BJ (cell line): ENCODE data around the gene MCTP1. TPM values are rescaled to one million over a fixed set of nuclear protein-coding genes. Genes with fewer than 3 reads are reported as not detected.

Experiments
- CTCF ChIA-PET: fragments of 350-600 bp; formaldehyde crosslinking; extraction: SDS; loops from one replicate; lab custom pipeline; 2021; ENCODE audit warnings: antibody characterized with exemption, inconsistent platforms; lab: Yijun Ruan, JAX
- POLR2A ChIA-PET: fragments of 300-600 bp; sonication (Branson Sonifier 250); formaldehyde crosslinking; extraction: SDS; loops from one replicate; lab custom pipeline; 2021; ENCODE audit warnings: antibody characterized with exemption; lab: Charles Lee
- DNase-seq: peaks from one replicate; pipeline ENCODE4 v3.0.0-alpha.2; 2011; ENCODE audit warnings: low read depth
- H3K27me3 ChIP-seq: 2 replicates; pipeline ENCODE4 v1.6.0; 2011; ENCODE audit warnings: low read length; ENCODE audit not compliant: control insufficient read depth, insufficient read depth
- H3K36me3 ChIP-seq: 2 replicates; pipeline ENCODE4 v1.5.1; 2011; ENCODE audit warnings: low read length; ENCODE audit not compliant: control insufficient read depth, insufficient read depth
- H3K4me3 ChIP-seq: 2 replicates; pipeline ENCODE4 v1.5.1; 2011; ENCODE audit warnings: low read depth, mild to moderate bottlenecking, control low read depth, low read length
- polyA plus RNA-seq: library from polyadenylated mRNA; depleted of rRNA; stranded (reverse); fragments of >200 nt; gene quantifications from 2 replicates; pipeline ENCODE4 v1.2.3, GENCODE V29; 2011
- TF ChIP-seq, protein P1 (sequence below): IDR thresholded peaks from 2 replicates; pipeline ENCODE4 v1.5.1; 2011; ENCODE audit warnings: low read depth, mild to moderate bottlenecking, control low read depth, inconsistent platforms, low read length, moderate library complexity; ENCODE audit not compliant: insufficient read depth

The MCTP1 gene
- polyA plus RNA-seq, 1 experiment: 0.02 TPM

GRCh38 chr5:94977437-94977836, 307.5 kb downstream of the MCTP1 start:
- Histone ChIP-seq H3K4me3 (no peak overlapping the region), H3K27me3 (no peaks in the 10 kb centered on the region), H3K36me3 (no peaks in the 10 kb centered on the region)
- POLR2A ChIA-PET: no interaction called here
- TF ChIP-seq, protein P1, sequence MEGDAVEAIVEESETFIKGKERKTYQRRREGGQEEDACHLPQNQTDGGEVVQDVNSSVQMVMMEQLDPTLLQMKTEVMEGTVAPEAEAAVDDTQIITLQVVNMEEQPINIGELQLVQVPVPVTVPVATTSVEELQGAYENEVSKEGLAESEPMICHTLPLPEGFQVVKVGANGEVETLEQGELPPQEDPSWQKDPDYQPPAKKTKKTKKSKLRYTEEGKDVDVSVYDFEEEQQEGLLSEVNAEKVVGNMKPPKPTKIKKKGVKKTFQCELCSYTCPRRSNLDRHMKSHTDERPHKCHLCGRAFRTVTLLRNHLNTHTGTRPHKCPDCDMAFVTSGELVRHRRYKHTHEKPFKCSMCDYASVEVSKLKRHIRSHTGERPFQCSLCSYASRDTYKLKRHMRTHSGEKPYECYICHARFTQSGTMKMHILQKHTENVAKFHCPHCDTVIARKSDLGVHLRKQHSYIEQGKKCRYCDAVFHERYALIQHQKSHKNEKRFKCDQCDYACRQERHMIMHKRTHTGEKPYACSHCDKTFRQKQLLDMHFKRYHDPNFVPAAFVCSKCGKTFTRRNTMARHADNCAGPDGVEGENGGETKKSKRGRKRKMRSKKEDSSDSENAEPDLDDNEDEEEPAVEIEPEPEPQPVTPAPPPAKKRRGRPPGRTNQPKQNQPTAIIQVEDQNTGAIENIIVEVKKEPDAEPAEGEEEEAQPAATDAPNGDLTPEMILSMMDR: no peak
- CTCF ChIA-PET: interaction anchor here (0.6 kb wide), 1 partner anchor 9 kb away, joined by 3 read pairs; no protein-coding TSS in a partner anchor
- DNase-seq: no peak

DNA sequence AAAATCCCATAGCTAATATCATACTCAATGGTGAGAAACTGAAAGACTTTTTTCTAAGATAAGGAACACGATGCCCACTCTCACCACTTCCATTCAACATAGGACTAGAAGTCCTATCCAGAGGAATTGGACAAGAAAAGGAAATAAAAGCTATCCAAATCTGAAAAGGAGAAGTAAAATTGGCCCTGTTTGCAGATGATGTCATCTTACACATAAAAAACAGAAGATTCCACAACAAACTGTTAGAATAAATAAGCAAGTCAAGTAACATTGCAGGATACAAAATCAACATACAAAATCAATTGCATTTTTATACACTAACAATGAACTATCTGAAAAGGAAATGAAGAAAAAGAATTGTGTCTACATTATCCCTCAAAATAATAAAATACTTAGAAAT, 308.0 kb downstream of the MCTP1 start:
- TF ChIP-seq, protein P1: no peak
- ChIA-PET POLR2A (no interaction called here), CTCF (no interaction called here)
- Histone ChIP-seq H3K4me3 (no peak overlapping the region), H3K36me3 (no peaks in the 10 kb centered on the region), H3K27me3 (no peaks in the 10 kb centered on the region)
- no peak for DNase-seq

DNA sequence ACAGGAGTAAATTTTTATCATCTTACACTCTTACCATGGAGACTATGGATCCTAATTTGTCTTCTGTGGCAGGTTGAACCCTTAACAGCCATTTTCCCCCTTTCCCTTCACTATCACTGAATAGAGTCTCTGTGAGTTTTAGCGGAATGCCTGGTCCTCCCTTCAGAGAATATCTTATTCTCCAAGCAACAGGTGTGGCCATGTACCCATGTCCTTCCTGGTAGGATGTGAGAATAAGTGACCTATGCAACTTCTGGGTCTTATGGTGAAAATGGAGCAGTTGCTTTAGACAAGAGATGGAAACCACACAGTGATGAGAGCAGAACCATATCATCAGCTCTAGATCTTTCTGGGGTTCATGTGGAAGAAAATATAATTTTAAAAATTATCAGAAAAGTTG, 312.6 kb downstream of the MCTP1 start:
- Histone ChIP-seq H3K27me3 (no peaks in the 10 kb centered on the region), H3K4me3 (no peak overlapping the region), H3K36me3 (no peaks in the 10 kb centered on the region)
- ChIA-PET CTCF (interaction anchor here (1.0 to 1.6 kb wide), 2 partner anchors 29 to 289 kb away, joined by 4 read pairs; no protein-coding TSS in a partner anchor), POLR2A (no interaction called here)
- TF ChIP-seq, protein P1: no peak
- DNase-seq: no peak

GRCh38 chr5:94969174-94969573, 315.7 kb downstream of the MCTP1 start:
- DNase-seq: no peak
- Histone ChIP-seq H3K4me3 (no peak overlapping the region), H3K36me3 (no peaks in the 10 kb centered on the region), H3K27me3 (no peaks in the 10 kb centered on the region)
- CTCF ChIA-PET: interaction anchor here (0.6 to 1.3 kb wide), 3 partner anchors 10 to 318 kb away, joined by 3 to 4 read pairs (median 3); no protein-coding TSS in a partner anchor
- TF ChIP-seq, protein P1: no peak
- POLR2A ChIA-PET: no interaction called here

- H3K27me3 ChIP-seq: no peaks in the 10 kb centered on the region
- no peak overlapping the region for H3K4me3 ChIP-seq
- TF ChIP-seq, protein P1: peak; percentile 69
- ChIA-PET CTCF (interaction anchor here (0.7 to 1.9 kb wide), 14 partner anchors 9 to 318 kb away, joined by 3 to 11 read pairs (median 3); no protein-coding TSS in a partner anchor), POLR2A (no interaction called here)
- H3K36me3 ChIP-seq: no peaks in the 10 kb centered on the region
- DNase-seq: peak; percentile 11
Measured at GRCh38 chr5:94968507-94969095, 316.3 kb downstream of the MCTP1 start.
